Gastrocnemius medialis (tissue), 4 donors: ENCODE data around the gene ACVR1C.

ENCODE experiments used
- CTCF ChIP-seq, 5 experiments: fragments of 450-650 bp in 3 of 5; fragments of 200-600 bp in 2 of 5; sonication (generic) in 2 of 5; IDR thresholded peaks in 4 of 5; conservative IDR thresholded peaks in 1 of 5; 1 replicate in 4 of 5; 2 replicates in 1 of 5; pipeline ENCODE4 v1.5.1; 2016 to 2019; ENCODE audit warnings: antibody characterized with exemption in 5 of 5, mild to moderate bottlenecking in 3 of 5, moderate library complexity in 3 of 5
- POLR2A ChIP-seq, 2 donors: fragments of 450-650 bp; IDR thresholded peaks; one replicate each; pipeline ENCODE4 v1.6.1; 2017; ENCODE audit warnings: antibody characterized with exemption in 2 of 2, mild to moderate bottlenecking in 2 of 2, moderate library complexity in 2 of 2

- TF ChIP-seq CTCF (IDR thresholded peaks at IDR 0.05 in 4 of 5, conservative IDR thresholded peaks at IDR 0.05 in 1 of 5) (no peak), POLR2A (IDR thresholded peaks at IDR 0.05) (no peak)
Measured at GRCh38 chr2:157661776-157662175, 33.1 kb upstream of the ACVR1C start.
